ENCODE data around the gene OR7G2. TPM values are rescaled to one million over a fixed set of nuclear protein-coding genes. Genes with fewer than 3 reads are reported as not detected.
"Not testable (repeated sequence)": the region's sequence is repeated elsewhere in the genome, so short reads cannot be mapped to it uniquely, and the experiment has no call there.

Gene OR7G2
- total RNA-seq, 1 donor from 2014 or later, result not detected

- intact Hi-C loops (cut with micrococcal nuclease), result no loop called here
Observed at GRCh38 chr19:9075064-9075949, 32.0 kb downstream of the OR7G2 start.

GRCh38 chr19:9073806-9074205 is 33.5 kb downstream of the OR7G2 start:
- intact Hi-C loops (cut with micrococcal nuclease), result no loop called here

DNA sequence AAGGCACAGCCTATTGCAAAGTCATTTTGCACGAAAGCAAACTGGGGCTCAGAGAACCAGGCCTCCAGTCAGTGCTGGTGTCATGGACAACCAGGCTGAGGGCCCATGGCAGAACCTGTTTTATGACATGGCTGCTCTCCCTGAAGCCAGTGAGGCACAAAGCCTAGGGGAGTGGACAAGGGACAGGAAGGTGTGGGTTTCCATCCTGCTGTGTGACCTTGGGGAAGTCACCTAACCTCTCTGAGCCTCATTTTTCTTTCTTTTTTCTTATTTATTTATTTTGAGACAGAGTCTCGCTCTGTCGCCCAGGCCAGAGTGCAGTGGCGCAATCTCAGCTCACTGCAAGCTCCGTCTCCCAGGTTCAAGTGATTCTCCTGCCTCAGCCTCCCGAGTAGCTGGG is 35.6 kb downstream of the OR7G2 start:
- intact Hi-C loops (cut with micrococcal nuclease), result not testable (repeated sequence)

- intact Hi-C loops (cut with micrococcal nuclease), result no loop called here
Observed at GRCh38 chr19:9070066-9070465, 37.2 kb downstream of the OR7G2 start.

DNA sequence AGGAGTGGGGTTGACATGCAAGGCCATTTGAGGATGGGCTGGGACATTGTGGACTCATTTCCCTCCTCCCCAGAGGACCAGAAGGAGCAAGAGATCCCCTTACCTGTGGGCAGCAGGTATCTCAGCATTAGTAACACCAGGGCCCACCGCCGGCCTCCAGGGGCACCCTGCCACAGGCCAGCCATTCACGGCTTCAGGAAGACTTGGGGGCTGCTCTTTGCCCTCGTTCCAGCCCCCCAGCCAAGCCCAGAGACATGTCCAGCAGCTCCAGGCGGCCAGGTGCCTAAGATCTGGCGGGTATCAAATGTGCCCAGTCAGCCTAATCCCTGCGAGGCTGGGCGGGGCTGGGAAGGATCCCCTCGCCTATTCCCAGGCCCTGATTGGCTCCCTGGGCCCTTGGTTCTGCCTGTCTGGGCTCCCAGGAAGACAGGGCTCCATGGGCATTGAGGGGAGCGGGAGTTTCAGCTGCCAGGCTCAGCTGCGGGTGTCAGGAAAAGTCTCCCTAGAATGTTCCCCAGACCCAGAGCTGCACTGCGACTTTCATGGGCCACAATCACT is 41.7 kb downstream of the OR7G2 start:
- intact Hi-C loops (cut with micrococcal nuclease), result no loop called here

DNA sequence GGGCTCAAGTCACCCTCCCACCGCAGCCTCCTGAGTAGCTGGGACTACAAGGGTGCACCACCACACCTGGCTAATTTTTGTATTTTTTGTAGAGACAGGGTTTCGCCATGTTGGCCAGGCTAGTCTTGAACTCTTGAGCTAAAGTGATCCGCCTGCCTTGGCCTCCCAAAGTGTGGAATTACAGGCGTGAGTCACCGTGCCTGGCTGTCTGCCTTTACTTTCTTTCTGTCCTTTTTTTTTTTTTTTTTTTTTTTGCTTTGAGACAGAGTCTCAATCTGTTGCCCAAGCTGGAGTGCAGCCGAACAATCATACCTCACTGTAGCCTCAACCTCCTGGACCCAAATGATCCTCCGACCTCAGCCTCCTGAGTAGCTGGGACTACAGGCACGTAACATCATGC is 45.4 kb downstream of the OR7G2 start:
- intact Hi-C loops (cut with micrococcal nuclease), result no loop called here

DNA sequence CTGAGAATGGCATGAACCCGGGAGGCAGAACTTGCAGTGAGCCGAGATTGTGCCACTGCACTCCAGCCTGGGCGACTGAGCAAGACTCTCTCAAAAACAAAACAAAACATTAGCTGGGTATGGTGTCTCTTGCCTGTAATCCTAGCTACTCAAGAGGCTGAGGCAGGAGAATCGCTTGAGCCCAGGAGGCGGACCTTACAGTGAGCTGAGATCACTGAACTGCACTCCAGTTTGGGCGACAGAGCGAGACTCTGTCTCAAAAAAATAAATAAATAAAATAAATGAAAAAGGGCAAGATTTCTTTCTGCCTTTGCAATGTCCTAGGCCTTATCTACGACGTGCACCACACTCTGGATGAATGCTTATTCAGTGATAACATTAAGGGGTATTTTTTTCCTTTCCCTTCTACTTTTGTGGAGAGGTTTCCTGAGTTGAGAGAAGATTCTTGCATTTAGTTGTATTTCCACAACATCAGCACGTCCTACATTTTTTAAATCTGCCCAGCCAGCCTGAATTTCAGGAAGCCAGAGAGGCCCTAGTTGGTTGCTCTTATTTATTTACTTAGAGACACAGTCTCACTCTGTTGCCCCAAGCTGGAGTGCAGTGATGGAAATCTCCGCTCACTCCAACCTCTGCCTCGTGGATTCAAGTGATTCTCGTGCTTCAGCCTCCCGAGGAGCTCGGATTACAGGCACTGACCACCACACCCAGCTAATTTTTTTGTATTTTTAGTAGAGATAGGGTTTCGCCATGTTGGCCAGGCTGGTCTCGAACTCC is 46.5 kb downstream of the OR7G2 start:
- intact Hi-C loops (cut with micrococcal nuclease), result no loop called here

DNA sequence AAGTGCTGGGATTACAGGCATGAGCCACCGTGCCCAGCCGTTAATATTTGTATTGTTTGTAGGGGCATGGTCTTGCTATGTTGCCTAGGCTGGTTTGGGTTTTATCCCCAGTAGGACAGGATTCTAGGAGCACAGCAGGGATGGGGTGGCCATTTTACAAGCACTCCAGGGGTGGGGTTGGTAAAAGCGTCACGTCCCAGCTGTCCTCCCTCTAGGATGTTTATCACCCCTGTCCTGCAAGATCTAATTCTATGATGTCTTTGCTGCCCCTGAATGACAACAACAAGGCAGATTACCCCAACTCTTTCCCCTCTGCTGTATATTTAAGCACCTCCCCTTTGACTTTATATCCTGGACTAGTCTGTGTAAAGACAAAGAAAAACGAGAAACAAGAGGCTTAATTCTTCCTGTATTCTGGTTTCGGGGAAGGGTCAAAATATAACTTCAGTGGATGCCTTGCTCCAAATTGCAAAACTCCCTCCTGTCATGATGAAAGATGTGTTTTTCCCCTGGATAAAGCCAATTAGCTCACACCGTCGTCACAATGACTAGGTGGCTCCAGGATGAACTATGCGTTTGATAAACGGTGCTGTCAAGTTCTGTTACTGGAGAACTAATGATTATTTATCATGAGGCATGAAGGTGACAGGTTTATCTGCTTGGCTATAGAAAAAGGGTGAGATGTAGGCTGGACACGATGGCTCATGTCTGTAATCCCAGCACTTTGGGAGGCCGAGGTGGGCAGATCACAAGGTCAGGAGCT is 48.2 kb downstream of the OR7G2 start:
- intact Hi-C loops (cut with micrococcal nuclease), result no loop called here

- intact Hi-C loops (cut with micrococcal nuclease), result no loop called here
Observed at GRCh38 chr19:9057505-9058258, 49.6 kb downstream of the OR7G2 start.

- intact Hi-C loops (cut with micrococcal nuclease), result not testable (repeated sequence)
Observed at GRCh38 chr19:9056131-9056530, 51.1 kb downstream of the OR7G2 start.

- intact Hi-C loops (cut with micrococcal nuclease), result no loop called here
Observed at GRCh38 chr19:9054765-9055164, 52.5 kb downstream of the OR7G2 start.

- intact Hi-C loops (cut with micrococcal nuclease), result no loop called here
Observed at GRCh38 chr19:9054207-9054606, 53.1 kb downstream of the OR7G2 start.

GRCh38 chr19:9053674-9054073 is 53.6 kb downstream of the OR7G2 start:
- intact Hi-C loops (cut with micrococcal nuclease), result not testable (repeated sequence)

- intact Hi-C loops (cut with micrococcal nuclease), result no loop called here
Observed at GRCh38 chr19:9052894-9053293, 54.4 kb downstream of the OR7G2 start.

Other genes with a start within 250 kb of the OR7G2 start
- not detected in 2 replicates for gene MUC16, start 97.1 kb downstream of the OR7G2 start, total RNA-seq
- not detected in 2 replicates for gene OR1M1, start 20.4 kb downstream of the OR7G2 start, total RNA-seq
- not detected in 2 replicates for gene OR7G1, start 8.3 kb upstream of the OR7G2 start, total RNA-seq
- gene OR7G3, start 19.5 kb upstream of the OR7G2 start, total RNA-seq, result not detected in 2 replicates
- 41.7 and 43.8 TPM in 2 replicates for gene ZNF317, start 32.9 kb upstream of the OR7G2 start, total RNA-seq
- 0.66 and 0.69 TPM in 2 replicates for gene OR7D2, start 71.5 kb upstream of the OR7G2 start, total RNA-seq
- gene OR7D4, start 112.1 kb upstream of the OR7G2 start, total RNA-seq, result not detected in 2 replicates
- not detected in 2 replicates for gene OR7E24, start 143.5 kb upstream of the OR7G2 start, total RNA-seq
- gene ZNF699, start 202.4 kb upstream of the OR7G2 start, total RNA-seq, result 7.6 and 8.4 TPM in 2 replicates
- 9.9 and 10.3 TPM in 2 replicates for gene ZNF559, start 216.7 kb upstream of the OR7G2 start, total RNA-seq